ENCODE results near the gene RAB36. TPM values are rescaled to one million over a fixed set of nuclear protein-coding genes. Genes with fewer than 3 reads are reported as not detected.

The RAB36 gene
- total RNA-seq, 1 donor from 2014 or later: 2.9 TPM

- Mint-ChIP-seq H3K36me3 (ENCODE audit: low read depth) (no peaks in the 10 kb centered on the region), H3K4me3 (ENCODE audit: unreplicated experiment) (peak overlapping the region; percentile 72), H3K4me1 (ENCODE audit: low read depth) (peaks cover 45% of the 10 kb centered on the region), H3K9me3 (ENCODE audit: low read depth) (no peaks in the 10 kb centered on the region), H3K27ac (ENCODE audit: unreplicated experiment) (peak overlapping the region; percentile 60), H3K27me3 (ENCODE audit: low read depth) (no peaks in the 10 kb centered on the region)
- no peak for TF ChIP-seq CTCF (IDR thresholded peaks at IDR 0.05)
- DNase-seq (ENCODE audit: low spot score): no peak
Observed at GRCh38 chr22:23182309-23183060, 37.2 kb downstream of the RAB36 start.

- no peaks in the 10 kb centered on the region for H3K36me3 Mint-ChIP-seq (ENCODE audit: low read depth)
- H3K9me3 Mint-ChIP-seq (ENCODE audit: low read depth): no peaks in the 10 kb centered on the region
- peak overlapping the region; percentile 85 for H3K27ac Mint-ChIP-seq (ENCODE audit: unreplicated experiment)
- TF ChIP-seq CTCF (IDR thresholded peaks at IDR 0.05): no peak
- no peak for DNase-seq (ENCODE audit: low spot score)
- H3K4me3 Mint-ChIP-seq (ENCODE audit: unreplicated experiment): peak overlapping the region; percentile 72
- no peaks in the 10 kb centered on the region for H3K27me3 Mint-ChIP-seq (ENCODE audit: low read depth)
- H3K4me1 Mint-ChIP-seq (ENCODE audit: low read depth): peaks cover 52% of the 10 kb centered on the region
Observed at GRCh38 chr22:23183061-23183698, 37.9 kb downstream of the RAB36 start.

- Mint-ChIP-seq H3K27me3 (ENCODE audit: low read depth) (no peaks in the 10 kb centered on the region), H3K9me3 (ENCODE audit: low read depth) (no peaks in the 10 kb centered on the region), H3K27ac (ENCODE audit: unreplicated experiment) (no peak overlapping the region), H3K36me3 (ENCODE audit: low read depth) (peaks cover 2% of the 10 kb centered on the region), H3K4me3 (ENCODE audit: unreplicated experiment) (no peak overlapping the region), H3K4me1 (ENCODE audit: low read depth) (peaks cover 48% of the 10 kb centered on the region)
- no peak for DNase-seq (ENCODE audit: low spot score)
- no peak for TF ChIP-seq CTCF (IDR thresholded peaks at IDR 0.05)
Observed at GRCh38 chr22:23184100-23184763, 39.0 kb downstream of the RAB36 start.

- Mint-ChIP-seq H3K36me3 (ENCODE audit: low read depth) (peaks cover 3% of the 10 kb centered on the region), H3K27ac (ENCODE audit: unreplicated experiment) (no peak overlapping the region)
Observed at GRCh38 chr22:23184764-23185113, 39.5 kb downstream of the RAB36 start.

More at GRCh38 chr22:23184764-23185113, 39.5 kb downstream of the RAB36 start:
- Mint-ChIP-seq H3K4me3 (ENCODE audit: unreplicated experiment) (no peak overlapping the region), H3K9me3 (ENCODE audit: low read depth) (no peaks in the 10 kb centered on the region), H3K27me3 (ENCODE audit: low read depth) (no peaks in the 10 kb centered on the region), H3K4me1 (ENCODE audit: low read depth) (peaks cover 47% of the 10 kb centered on the region)
- no peak for DNase-seq (ENCODE audit: low spot score)
- TF ChIP-seq CTCF (IDR thresholded peaks at IDR 0.05): no peak
